H1 (cell line): ENCODE results near the gene RBM4B. TPM values are rescaled to one million over a fixed set of nuclear protein-coding genes. Genes with fewer than 3 reads are reported as not detected.

ENCODE experiments used
- CTCF ChIA-PET: fragments of 300-600 bp; sonication (Branson Sonifier 250); formaldehyde crosslinking; loops from one replicate; lab custom pipeline; 2021; ENCODE audit not compliant: partially characterized antibody; lab: Charles Lee
- POLR2A ChIA-PET: fragments of 300-600 bp; sonication (Branson Sonifier 250); formaldehyde crosslinking; loops from one replicate; lab custom pipeline; 2021; ENCODE audit warnings: inconsistent platforms; ENCODE audit not compliant: partially characterized antibody; lab: Charles Lee
- DNase-seq, 2 experiments: peaks; one replicate each; pipeline versions ENCODE4 v3.0.0 to v3.0.0-alpha.2; 2010 to 2022; ENCODE audit warnings: low spot score in 2 of 2, low read depth in 1 of 2, mixed read lengths in 1 of 2
- FAIRE-seq: peaks from 2 replicates; lab custom pipeline; 2011; peaks lifted over from hg19 to GRCh38; lab: Jason Lieb, UNC
- H2AFZ ChIP-seq: 2 replicates; pipeline ENCODE4 v1.8.1; 2012; ENCODE audit warnings: low read length, inconsistent platforms
- H2AK5ac ChIP-seq: 2 replicates; pipeline ENCODE4 v1.6.1; 2013; ENCODE audit warnings: low read depth, low read length
- H2BK120ac ChIP-seq: replicated peaks from 2 replicates; pipeline ENCODE3; 2013; ENCODE audit warnings: low read depth, low read length, inconsistent platforms
- H2BK12ac ChIP-seq: 2 replicates; pipeline ENCODE4 v1.6.1; 2013; ENCODE audit warnings: low read depth, low read length
- H2BK15ac ChIP-seq: 2 replicates; pipeline ENCODE4 v1.6.1; 2013; ENCODE audit warnings: low read length
- H2BK20ac ChIP-seq: 2 replicates; pipeline ENCODE4 v1.6.1; 2013; ENCODE audit warnings: low read length
- H2BK5ac ChIP-seq: 2 replicates; pipeline ENCODE4 v1.6.1; 2013; ENCODE audit warnings: low read depth, low read length
- H3K14ac ChIP-seq: 2 replicates; pipeline ENCODE4 v1.6.1; 2013; ENCODE audit warnings: inconsistent platforms; ENCODE audit not compliant: insufficient read length
- H3K18ac ChIP-seq: 2 replicates; pipeline ENCODE4 v1.6.1; 2013; ENCODE audit warnings: low read length; ENCODE audit errors: extremely low read depth
- H3K23ac ChIP-seq: 2 replicates; pipeline ENCODE4 v1.6.1; 2013; ENCODE audit warnings: inconsistent platforms; ENCODE audit not compliant: insufficient read length
- H3K23me2 ChIP-seq: 2 replicates; pipeline ENCODE4 v1.6.1; 2013; ENCODE audit warnings: low read depth, low read length
- H3K27ac ChIP-seq: 2 replicates; pipeline ENCODE4 v1.6.1; 2011; ENCODE audit warnings: low read depth, low read length, inconsistent platforms
- H3K27me3 ChIP-seq, 4 experiments: replicated peaks in 1 of 4; 1 replicate in 1 of 4; 2 replicates in 3 of 4; pipeline versions ENCODE4 v1.6.1 to v1.8.1; 2011 to 2013; ENCODE audit warnings: low read length in 3 of 4, mild to moderate bottlenecking in 3 of 4, inconsistent platforms in 2 of 4, mixed read lengths in 2 of 4, moderate library complexity in 1 of 4; ENCODE audit not compliant: control insufficient read depth in 3 of 4, insufficient read depth in 3 of 4; ENCODE audit errors: extremely low read depth in 1 of 4
- H3K36me3 ChIP-seq, 4 experiments: 2 replicates each; pipeline versions ENCODE4 v1.6.1 to v1.8.1; 2011 to 2013; ENCODE audit warnings: mild to moderate bottlenecking in 4 of 4, low read length in 3 of 4, moderate library complexity in 2 of 4, control low read depth in 1 of 4, inconsistent platforms in 1 of 4; ENCODE audit not compliant: insufficient read depth in 4 of 4, control insufficient read depth in 2 of 4
- H3K4ac ChIP-seq: replicated peaks from 2 replicates; pipeline ENCODE3; 2013; ENCODE audit warnings: low read length, low read depth, mixed read lengths, inconsistent platforms; ENCODE audit not compliant: insufficient read length
- H3K4me1 ChIP-seq, 4 experiments: replicated peaks in 1 of 4; 1 replicate in 1 of 4; 2 replicates in 3 of 4; pipeline versions ENCODE4 v1.6.1 to v1.8.1; 2011 to 2013; ENCODE audit warnings: low read length in 3 of 4, inconsistent platforms in 2 of 4, mixed read lengths in 1 of 4; ENCODE audit not compliant: insufficient read depth in 4 of 4, control insufficient read depth in 3 of 4
- H3K4me2 ChIP-seq, 2 experiments: 2 replicates each; pipeline versions ENCODE4 v1.6.1 to v1.8.1; 2011 to 2013; ENCODE audit warnings: low read depth in 2 of 2, low read length in 2 of 2, control low read depth in 1 of 2, inconsistent platforms in 1 of 2, mild to moderate bottlenecking in 1 of 2; ENCODE audit not compliant: insufficient read depth in 1 of 2
- H3K4me3 ChIP-seq, 4 experiments: fragments of 200-600, 300-600 bp in 1 of 4; sonication (generic), shearing (Covaris generic), sonication (Bioruptor Twin) in 1 of 4; 2 replicates each; pipeline versions ENCODE4 v1.5.1 to v1.8.1; 2011 to 2016; ENCODE audit warnings: low read length in 4 of 4, low read depth in 3 of 4, control low read depth in 2 of 4, inconsistent platforms in 2 of 4, mild to moderate bottlenecking in 2 of 4, mixed read lengths in 1 of 4, moderate library complexity in 1 of 4; ENCODE audit not compliant: insufficient read depth in 2 of 4; ENCODE audit errors: extremely low read depth in 1 of 4
- H3K56ac ChIP-seq: replicated peaks from 2 replicates; pipeline ENCODE3; 2013; ENCODE audit warnings: low read depth, mild to moderate bottlenecking, mixed read lengths, low read length, inconsistent platforms; ENCODE audit not compliant: insufficient read length
- H3K79me1 ChIP-seq: 2 replicates; pipeline ENCODE4 v1.6.1; 2013; ENCODE audit warnings: low read depth, low read length, control low read depth
- H3K79me2 ChIP-seq, 2 experiments: 2 replicates each; pipeline versions ENCODE4 v1.6.1 to v1.8.1; 2012 to 2013; ENCODE audit warnings: low read length in 2 of 2, mild to moderate bottlenecking in 2 of 2, inconsistent platforms in 1 of 2; ENCODE audit not compliant: insufficient read depth in 2 of 2, control insufficient read depth in 1 of 2
- H3K9ac ChIP-seq, 4 experiments: replicated peaks in 1 of 4; 1 replicate in 1 of 4; 2 replicates in 3 of 4; pipeline versions ENCODE4 v1.6.1 to v1.8.1; 2011 to 2013; ENCODE audit warnings: low read depth in 3 of 4, low read length in 3 of 4, control low read depth in 2 of 4, mild to moderate bottlenecking in 2 of 4, moderate library complexity in 2 of 4, inconsistent platforms in 1 of 4; ENCODE audit errors: extremely low read depth in 1 of 4
- H3K9me3 ChIP-seq, 2 experiments: 2 replicates each; pipeline versions ENCODE4 v1.6.1 to v1.8.1; 2012 to 2013; ENCODE audit warnings: mild to moderate bottlenecking in 2 of 2, moderate library complexity in 2 of 2, control low read depth in 1 of 2, inconsistent platforms in 1 of 2, low read depth in 1 of 2, low read length in 1 of 2, mixed read lengths in 1 of 2; ENCODE audit not compliant: insufficient read depth in 2 of 2
- H4K20me1 ChIP-seq, 2 experiments: replicated peaks in 1 of 2; 2 replicates each; pipeline versions ENCODE3 to v1.8.1; 2011 to 2013; ENCODE audit warnings: inconsistent platforms in 2 of 2, low read length in 2 of 2, mild to moderate bottlenecking in 1 of 2; ENCODE audit not compliant: insufficient read depth in 2 of 2, control insufficient read depth in 1 of 2
- H4K5ac ChIP-seq: 2 replicates; pipeline ENCODE4 v1.6.1; 2013; ENCODE audit warnings: low read length, low read depth, mixed read lengths, inconsistent platforms; ENCODE audit not compliant: insufficient read length
- H4K8ac ChIP-seq: 2 replicates; pipeline ENCODE4 v1.8.0; 2013; ENCODE audit warnings: mild to moderate bottlenecking, moderate library complexity, low read length, inconsistent platforms; ENCODE audit not compliant: insufficient read depth; ENCODE audit errors: extremely low read depth
- H4K91ac ChIP-seq: replicated peaks from 2 replicates; pipeline ENCODE3; 2013; ENCODE audit warnings: low read length, mixed read lengths, inconsistent platforms; ENCODE audit not compliant: insufficient read length
- ASH2L ChIP-seq: fragments of 200-600, 300-600 bp; sonication (generic); IDR thresholded peaks from one replicate; pipeline ENCODE4 v1.7.1; 2017; ENCODE audit warnings: low read length
- POLR2A ChIP-seq, 2 experiments: IDR thresholded peaks; 1 replicate in 1 of 2; 2 replicates in 1 of 2; pipeline ENCODE4 v1.6.1; 2011; ENCODE audit warnings: low read depth in 2 of 2, low read length in 2 of 2, mild to moderate bottlenecking in 2 of 2; ENCODE audit errors: control extremely low read depth in 1 of 2
- POLR2AphosphoS5 ChIP-seq: IDR thresholded peaks from 2 replicates; pipeline ENCODE4 v1.6.1; 2011; ENCODE audit warnings: low read depth, low read length
- WGBS, 2 experiments: shearing (Covaris generic) in 1 of 2; methylation state at CpG; one replicate each; pipeline versions ENCODE4 v1.1.6 to v1.1.7; 2013 to 2015; ENCODE audit warnings: low lambda C conversion rate in 2 of 2, mixed read lengths in 2 of 2, inconsistent platforms in 1 of 2, low coverage in 1 of 2, missing lambda C conversion rate in 1 of 2; ENCODE audit not compliant: insufficient replicate concordance in 2 of 2, insufficient coverage in 1 of 2, insufficient read length in 1 of 2; ENCODE audit errors: extremely low coverage in 1 of 2, missing lambda C conversion rate in 1 of 2; 5-methylcytosine and 5-hydroxymethylcytosine counted together
- polyA plus RNA-seq, 7 experiments: library from polyadenylated mRNA; depleted of rRNA in 3 of 7; stranded (reverse) in 5 of 7; unstranded in 2 of 7; fragments of >200 nt in 5 of 7; fragments of 200-250 nt in 2 of 7; gene quantifications; 1 replicate in 5 of 7; 2 replicates in 1 of 7; 4 replicates in 1 of 7; pipeline versions ENCODE4 v1.2.1 to v1.2.3, GENCODE V29; 2011 to 2013; ENCODE audit warnings: missing spikeins in 2 of 7, mixed read lengths in 2 of 7
- total RNA-seq: library from RNA; stranded (reverse); fragmentation: NEBNext Ultra II Directional; extraction: Animal tissue kit (Norgen Biotek cat#: 25700); gene quantifications from 2 replicates; pipeline ENCODE4 v1.2.1, GENCODE V29; 2021

The RBM4B gene
- total and polyA plus RNA-seq, 2 of the 8 experiments (the other 6 are each of a cell fraction or from before 2014, with no cell fraction given): 27.5 to 30.5 TPM

- H3K23ac ChIP-seq: no peak overlapping the region
- ChIA-PET POLR2A (interaction anchor here (1.4 to 66.2 kb wide), 6 partner anchors 4 to 133 kb away, joined by 4 to 2165 read pairs (median 10); partner anchors contain the start of genes CCDC87, CCS, CTSF and RBM14), CTCF (interaction anchor here (1.0 to 1.8 kb wide), 2 partner anchors 30 to 66 kb away, joined by 4 to 5 read pairs; partner anchors contain the start of gene RBM4B)
- no peak overlapping the region for H3K27ac ChIP-seq
- H4K91ac ChIP-seq: no peak overlapping the region
- no peaks in the 10 kb centered on the region for H3K9me3 ChIP-seq
- no peak overlapping the region for H3K9ac ChIP-seq
- no peak overlapping the region for H4K5ac ChIP-seq
- no peaks in the 10 kb centered on the region for H3K23me2 ChIP-seq
- no peak overlapping the region for H3K14ac ChIP-seq
- no peak overlapping the region for H2BK12ac ChIP-seq
- H2BK20ac ChIP-seq: no peak overlapping the region
- peaks cover 46 to 96% of the 10 kb centered on the region in 2 experiments for H3K79me2 ChIP-seq
- no peak overlapping the region for H3K4me3 ChIP-seq
- WGBS, 2 experiments: 97% methylated on average over 4 of the region's 4 CpGs; no CpG with 5 or more reads in 1 of the 2 experiments
- H3K4me1 ChIP-seq: peaks cover 0 to 7% (median 2%) of the 10 kb centered on the region in 4 experiments; a peak in 3 of 7 replicates
- H2AK5ac ChIP-seq: no peak overlapping the region
- H3K36me3 ChIP-seq: peaks cover 37 to 88% (median 66%) of the 10 kb centered on the region in 4 experiments
- FAIRE-seq: no peak
- peaks cover 45 to 50% of the 10 kb centered on the region in 2 experiments for H4K20me1 ChIP-seq
- H3K79me1 ChIP-seq: peaks cover 6% of the 10 kb centered on the region
- no peak overlapping the region for H2BK5ac ChIP-seq
- no peak overlapping the region for H3K18ac ChIP-seq
- TF ChIP-seq ASH2L: no peak
- TF ChIP-seq POLR2A (IDR thresholded peaks at IDR 0.05; ENCODE audit: control extremely low read depth in 1 of 2, low read depth in 2 of 2, low read length in 2 of 2): peak in 1 of 2 experiments; percentile 57; a peak in 2 of 3 replicates
- TF ChIP-seq POLR2AphosphoS5: peak; percentile 45; the same call in 1 of the 2 replicates
- no peaks in the 10 kb centered on the region for H3K27me3 ChIP-seq
- H3K56ac ChIP-seq: no peak overlapping the region
- DNase-seq: no peak
- no peak overlapping the region for H2BK120ac ChIP-seq
- no peak overlapping the region for H2BK15ac ChIP-seq
- no peak overlapping the region for H3K4ac ChIP-seq
- H3K4me2 ChIP-seq: no peak overlapping the region
- H2AFZ ChIP-seq: no peak overlapping the region
- no peak overlapping the region for H4K8ac ChIP-seq
Observed at GRCh38 chr11:66646828-66647227, 30.9 kb downstream of the RBM4B start.
